ENCODE measurements around the gene CD300C. TPM values are rescaled to one million over a fixed set of nuclear protein-coding genes. Genes with fewer than 3 reads are reported as not detected.

CD300C gene
- total RNA-seq, 1 experiment from 2014 or later, result not detected

DNA sequence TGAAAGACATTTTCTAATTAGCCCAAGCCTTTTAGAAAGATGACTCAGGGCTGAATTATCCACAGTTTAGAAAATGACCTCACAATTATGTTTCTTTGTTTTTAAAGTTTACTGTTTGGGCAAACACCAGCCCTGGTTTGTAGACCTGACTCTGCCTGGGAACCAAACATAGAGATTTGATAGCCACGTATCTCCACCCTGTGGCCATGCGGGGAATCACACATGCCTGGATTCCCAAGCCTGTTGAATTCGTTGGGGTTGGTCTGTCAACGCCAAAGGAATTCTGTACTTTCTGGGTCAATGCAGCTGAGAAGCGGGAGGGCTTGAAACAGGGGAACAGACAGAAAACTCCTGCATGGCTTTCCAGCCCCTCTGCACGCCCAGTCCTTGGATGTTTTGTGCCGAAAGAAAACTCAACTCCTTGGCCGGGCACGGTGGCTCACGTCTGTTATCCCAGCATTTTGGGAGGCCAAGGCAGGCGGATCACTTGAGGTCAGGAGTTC, 52.5 kb downstream of the CD300C start:
- Mint-ChIP-seq H3K27ac (no peak overlapping the region), H3K36me3 (peaks cover 9% of the 10 kb centered on the region; the same call in 1 of the 2 replicates), H3K27me3 (ENCODE audit: low read depth) (peaks cover 6% of the 10 kb centered on the region), H3K9me3 (peaks cover 15% of the 10 kb centered on the region), H3K4me1 (peaks cover 3% of the 10 kb centered on the region; the same call in 1 of the 2 replicates), H3K4me3 (no peak overlapping the region)
- CTCF ChIA-PET, result interaction anchor here (0.6 to 2.9 kb wide), 11 partner anchors 40 to 141 kb away, joined by 3 to 23 read pairs (median 4); partner anchors contain the start of genes BTBD17 and GPR142
- POLR2A ChIA-PET, result no interaction called here
- TF ChIP-seq ZNF263 (CRISPR knock-in tag; IDR thresholded peaks at IDR 0.05; ENCODE audit: low read depth), result no peak
- TF ChIP-seq, protein P1, sequence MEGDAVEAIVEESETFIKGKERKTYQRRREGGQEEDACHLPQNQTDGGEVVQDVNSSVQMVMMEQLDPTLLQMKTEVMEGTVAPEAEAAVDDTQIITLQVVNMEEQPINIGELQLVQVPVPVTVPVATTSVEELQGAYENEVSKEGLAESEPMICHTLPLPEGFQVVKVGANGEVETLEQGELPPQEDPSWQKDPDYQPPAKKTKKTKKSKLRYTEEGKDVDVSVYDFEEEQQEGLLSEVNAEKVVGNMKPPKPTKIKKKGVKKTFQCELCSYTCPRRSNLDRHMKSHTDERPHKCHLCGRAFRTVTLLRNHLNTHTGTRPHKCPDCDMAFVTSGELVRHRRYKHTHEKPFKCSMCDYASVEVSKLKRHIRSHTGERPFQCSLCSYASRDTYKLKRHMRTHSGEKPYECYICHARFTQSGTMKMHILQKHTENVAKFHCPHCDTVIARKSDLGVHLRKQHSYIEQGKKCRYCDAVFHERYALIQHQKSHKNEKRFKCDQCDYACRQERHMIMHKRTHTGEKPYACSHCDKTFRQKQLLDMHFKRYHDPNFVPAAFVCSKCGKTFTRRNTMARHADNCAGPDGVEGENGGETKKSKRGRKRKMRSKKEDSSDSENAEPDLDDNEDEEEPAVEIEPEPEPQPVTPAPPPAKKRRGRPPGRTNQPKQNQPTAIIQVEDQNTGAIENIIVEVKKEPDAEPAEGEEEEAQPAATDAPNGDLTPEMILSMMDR (IDR thresholded peaks at IDR 0.05), result peak; percentile 83
- DNase-seq (ENCODE audit: low spot score), result peak; percentile 88
- peak; percentile 96 for ATAC-seq

DNA sequence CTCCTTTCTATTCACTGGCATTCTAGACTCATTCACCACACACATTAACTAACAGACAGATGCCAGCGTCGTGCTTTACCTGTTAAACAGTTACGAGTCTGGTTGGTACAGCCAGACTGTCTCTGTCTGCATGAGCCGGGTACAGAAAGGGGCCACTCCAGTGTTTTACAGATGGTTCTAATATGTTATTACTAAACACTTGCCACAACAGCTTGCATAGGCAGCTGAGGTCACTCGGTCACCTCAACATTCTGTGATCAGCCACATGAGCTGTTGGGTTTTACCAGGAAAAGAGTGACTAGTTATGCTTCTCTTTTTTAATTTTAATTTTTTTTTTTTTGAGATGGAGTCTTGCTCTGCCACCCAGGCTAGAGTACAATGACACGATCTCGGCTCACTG, 54.3 kb downstream of the CD300C start:
- DNase-seq (ENCODE audit: low spot score), result no peak
- Mint-ChIP-seq H3K4me1 (peaks cover 3% of the 10 kb centered on the region; the same call in 1 of the 2 replicates), H3K9me3 (peaks cover 26% of the 10 kb centered on the region), H3K27me3 (ENCODE audit: low read depth) (peaks cover 13% of the 10 kb centered on the region), H3K27ac (no peak overlapping the region), H3K4me3 (no peak overlapping the region), H3K36me3 (peaks cover 9% of the 10 kb centered on the region)
- ChIA-PET POLR2A (no interaction called here), CTCF (interaction anchor here (0.7 to 2.9 kb wide), 5 partner anchors 111 to 186 kb away, joined by 3 to 22 read pairs (median 4); partner anchors contain the start of genes BTBD17 and GPR142)
- no peak for TF ChIP-seq NFATC4 (CRISPR knock-in tag; IDR thresholded peaks at IDR 0.05)
- TF ChIP-seq, protein P2, sequence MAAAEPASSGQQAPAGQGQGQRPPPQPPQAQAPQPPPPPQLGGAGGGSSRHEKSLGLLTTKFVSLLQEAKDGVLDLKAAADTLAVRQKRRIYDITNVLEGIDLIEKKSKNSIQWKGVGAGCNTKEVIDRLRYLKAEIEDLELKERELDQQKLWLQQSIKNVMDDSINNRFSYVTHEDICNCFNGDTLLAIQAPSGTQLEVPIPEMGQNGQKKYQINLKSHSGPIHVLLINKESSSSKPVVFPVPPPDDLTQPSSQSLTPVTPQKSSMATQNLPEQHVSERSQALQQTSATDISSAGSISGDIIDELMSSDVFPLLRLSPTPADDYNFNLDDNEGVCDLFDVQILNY (CRISPR knock-in tag; IDR thresholded peaks at IDR 0.05), result no peak
- TF ChIP-seq ZBTB21 (CRISPR knock-in tag; IDR thresholded peaks at IDR 0.05; ENCODE audit: borderline replicate concordance), result no peak
- TF ChIP-seq, protein P3, sequence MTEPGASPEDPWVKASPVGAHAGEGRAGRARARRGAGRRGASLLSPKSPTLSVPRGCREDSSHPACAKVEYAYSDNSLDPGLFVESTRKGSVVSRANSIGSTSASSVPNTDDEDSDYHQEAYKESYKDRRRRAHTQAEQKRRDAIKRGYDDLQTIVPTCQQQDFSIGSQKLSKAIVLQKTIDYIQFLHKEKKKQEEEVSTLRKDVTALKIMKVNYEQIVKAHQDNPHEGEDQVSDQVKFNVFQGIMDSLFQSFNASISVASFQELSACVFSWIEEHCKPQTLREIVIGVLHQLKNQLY (CRISPR knock-in tag; IDR thresholded peaks at IDR 0.05), result no peak
- TF ChIP-seq, protein P4, sequence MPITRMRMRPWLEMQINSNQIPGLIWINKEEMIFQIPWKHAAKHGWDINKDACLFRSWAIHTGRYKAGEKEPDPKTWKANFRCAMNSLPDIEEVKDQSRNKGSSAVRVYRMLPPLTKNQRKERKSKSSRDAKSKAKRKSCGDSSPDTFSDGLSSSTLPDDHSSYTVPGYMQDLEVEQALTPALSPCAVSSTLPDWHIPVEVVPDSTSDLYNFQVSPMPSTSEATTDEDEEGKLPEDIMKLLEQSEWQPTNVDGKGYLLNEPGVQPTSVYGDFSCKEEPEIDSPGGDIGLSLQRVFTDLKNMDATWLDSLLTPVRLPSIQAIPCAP (CRISPR knock-in tag; IDR thresholded peaks at IDR 0.05), result no peak
- TF ChIP-seq RORB (CRISPR knock-in tag; IDR thresholded peaks at IDR 0.05), result no peak
- TF ChIP-seq IRF2 (CRISPR knock-in tag; IDR thresholded peaks at IDR 0.05; ENCODE audit: borderline replicate concordance, low read depth), result no peak
- no peak for TF ChIP-seq SOX15 (CRISPR knock-in tag; IDR thresholded peaks at IDR 0.05)
- no peak for ATAC-seq

Other genes with a start within 250 kb of the CD300C start
- 0.44 to 0.80 TPM (median 0.60 TPM) in 3 replicates for gene KIF19, start 219.9 kb downstream of the CD300C start, total RNA-seq (2021)
- gene BTBD17, start 184.2 kb downstream of the CD300C start, total RNA-seq (2021), result 0.94 to 2.1 TPM (median 2.0 TPM) in 3 replicates
- gene GPR142, start 178.6 kb downstream of the CD300C start, total RNA-seq (2021), result 0.25 to 0.73 TPM in 2 of 3 replicates, not detected in the other
- 19.6 to 20.7 TPM (median 20.6 TPM) in 3 replicates for gene GPRC5C, start 114.0 kb downstream of the CD300C start, total RNA-seq (2021)
- gene CD300A, start 79.5 kb downstream of the CD300C start, total RNA-seq (2021), result 1.1 to 2.0 TPM (median 1.7 TPM) in 3 replicates
- gene CD300LB, start 14.6 kb downstream of the CD300C start, total RNA-seq (2021), result not detected in 3 replicates
- not detected in 3 replicates for gene CD300H, start 21.4 kb upstream of the CD300C start, total RNA-seq (2021)
- gene CD300LD, start 46.2 kb upstream of the CD300C start, total RNA-seq (2021), result not detected in 3 replicates
- gene CD300E, start 77.6 kb upstream of the CD300C start, total RNA-seq (2021), result not detected in 3 replicates
- not detected in 3 replicates for gene CD300LF, start 166.8 kb upstream of the CD300C start, total RNA-seq (2021)
- 8.8 to 9.4 TPM (median 8.9 TPM) in 3 replicates for gene RAB37, start 191.1 kb upstream of the CD300C start, total RNA-seq (2021)
- 86.9 to 111 TPM (median 97.1 TPM) in 3 replicates for gene NHERF1, start 202.5 kb upstream of the CD300C start, total RNA-seq (2021)
- 66.0 to 71.2 TPM (median 67.1 TPM) in 3 replicates for gene NAT9, start 230.2 kb upstream of the CD300C start, total RNA-seq (2021)

All from WTC11 (cell line).